Daoy (cell line): ENCODE data around the gene PFKFB2. TPM values are rescaled to one million over a fixed set of nuclear protein-coding genes. Genes with fewer than 3 reads are reported as not detected.

Experiments used
- DNase-seq: peaks from one replicate; pipeline ENCODE4 v3.0.0-alpha.2; 2015; ENCODE audit warnings: low read depth
- total RNA-seq: library from RNA; depleted of rRNA; stranded (reverse); fragments of >200 nt; shearing (Covaris generic); gene quantifications from 2 replicates; pipeline ENCODE4 v1.2.3, GENCODE V29; 2014; rRNA removed

Gene PFKFB2
- total RNA-seq: 2.1 and 2.2 TPM in 2 replicates

GRCh38 chr1:207052911-207053769 lies at the start of gene PFKFB2:
PFKFB2 (plus strand) TSS chr1:207053275; CDS start chr1:207054718, 1,443 bp downstream.
- peak; percentile 95 for DNase-seq

- peak; percentile 81 for DNase-seq
These were observed 47.9 kb upstream of the PFKFB2 start for GRCh38 chr1:207004931-207005830.

DNA sequence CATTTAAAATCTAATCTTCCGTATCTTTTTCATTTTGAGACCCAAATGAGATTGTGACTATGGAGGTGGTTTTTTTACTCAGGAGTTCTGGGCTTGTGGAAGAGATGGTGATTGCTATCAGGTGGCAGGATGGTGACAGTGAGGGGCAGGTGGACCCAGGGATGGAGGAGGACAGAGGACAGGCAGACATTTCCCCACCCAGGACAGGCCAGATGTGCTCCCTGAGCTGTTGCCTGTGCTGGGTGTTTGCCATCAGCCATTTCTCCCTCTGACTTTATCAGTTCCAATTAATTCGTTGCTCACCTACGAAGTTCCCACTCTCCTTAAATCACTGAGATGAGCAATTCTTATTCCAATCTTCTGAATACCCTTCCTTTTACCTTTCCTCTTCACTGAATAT lies 47.0 kb upstream of the PFKFB2 start:
- DNase-seq: no peak

DNA sequence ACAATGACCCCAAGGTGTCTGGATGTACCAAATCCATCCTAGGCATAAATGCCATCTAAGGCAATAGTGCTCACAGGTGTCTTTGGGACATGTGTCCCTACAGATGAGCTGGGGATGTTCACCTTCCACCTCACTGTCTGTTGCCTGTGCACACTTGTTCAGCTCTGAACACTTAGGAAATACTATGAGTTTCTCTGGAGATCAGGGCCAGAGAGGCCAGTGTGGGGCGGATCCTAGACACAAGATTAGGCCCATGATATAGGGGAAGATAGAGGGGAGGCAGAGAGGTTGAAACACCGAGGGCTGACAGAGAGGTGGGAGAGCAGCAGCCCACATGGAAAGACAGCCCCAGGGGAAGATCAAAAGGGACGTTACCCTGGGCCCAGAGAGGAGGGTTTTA lies 46.2 kb upstream of the PFKFB2 start:
- no peak for DNase-seq

DNA sequence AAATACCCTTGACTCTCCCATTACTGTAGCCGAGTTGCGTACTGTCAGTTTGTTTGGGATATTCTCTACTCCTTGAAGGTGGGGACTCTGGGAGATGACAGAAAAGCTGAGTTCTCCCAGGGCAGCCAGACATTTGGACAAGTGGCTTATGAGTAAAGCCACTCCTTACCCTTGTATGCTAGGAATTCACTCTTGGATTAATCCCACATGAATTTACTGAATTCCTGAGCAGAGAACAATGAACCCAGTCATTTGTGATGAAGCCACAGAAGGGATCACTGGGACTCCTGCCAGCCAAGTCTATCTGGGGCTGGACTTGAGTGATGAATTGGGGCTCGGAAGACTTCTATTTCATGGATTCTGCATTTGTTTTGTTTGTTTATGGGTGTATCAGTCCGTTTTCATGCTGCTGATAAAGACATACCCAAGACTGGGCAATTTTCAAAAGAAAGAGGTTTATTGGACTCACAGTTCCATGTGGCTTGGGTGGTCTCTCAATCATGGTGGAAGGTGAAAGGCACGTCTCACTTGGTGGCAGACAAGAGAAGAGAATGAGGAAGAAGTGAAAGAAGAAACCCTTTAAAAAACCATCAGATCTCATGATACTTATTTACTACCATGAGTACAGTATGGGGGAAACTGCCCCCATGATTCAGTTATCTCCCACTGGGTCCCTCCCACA lies 45.6 kb upstream of the PFKFB2 start:
- peak; percentile 84 for DNase-seq

DNA sequence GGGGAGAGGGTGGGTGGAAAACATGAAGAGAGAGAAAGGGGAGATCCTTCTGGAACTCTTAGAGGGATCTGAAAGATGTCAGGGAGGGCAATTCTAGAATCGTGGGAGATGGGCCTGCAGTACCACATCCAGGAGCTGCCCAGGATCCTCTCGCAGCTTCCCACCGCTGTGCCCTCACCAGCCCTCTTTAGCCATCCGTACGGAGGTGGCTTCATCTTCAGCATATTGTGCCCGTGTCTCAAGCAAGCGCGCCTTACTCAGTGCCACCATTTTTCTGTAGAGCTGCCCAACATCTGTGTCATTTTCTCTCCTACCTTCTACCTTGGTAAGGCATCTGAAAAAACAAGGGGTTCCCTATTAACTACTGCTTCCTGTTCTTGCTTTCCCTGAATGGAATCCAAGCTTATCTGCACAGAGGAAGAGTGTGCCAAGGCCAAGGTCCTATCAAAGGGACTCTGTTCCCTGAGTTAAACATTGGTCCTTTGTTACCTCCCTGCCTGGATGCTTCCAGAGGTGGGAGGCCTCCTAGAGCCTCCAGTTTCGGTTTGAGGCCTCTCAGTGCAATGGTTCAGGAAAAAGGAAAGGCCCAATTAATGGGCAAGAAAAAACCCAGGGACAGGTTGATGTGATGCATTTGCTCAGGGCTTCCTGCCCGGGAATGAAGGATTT lies 43.8 kb upstream of the PFKFB2 start:
- no peak for DNase-seq

DNA sequence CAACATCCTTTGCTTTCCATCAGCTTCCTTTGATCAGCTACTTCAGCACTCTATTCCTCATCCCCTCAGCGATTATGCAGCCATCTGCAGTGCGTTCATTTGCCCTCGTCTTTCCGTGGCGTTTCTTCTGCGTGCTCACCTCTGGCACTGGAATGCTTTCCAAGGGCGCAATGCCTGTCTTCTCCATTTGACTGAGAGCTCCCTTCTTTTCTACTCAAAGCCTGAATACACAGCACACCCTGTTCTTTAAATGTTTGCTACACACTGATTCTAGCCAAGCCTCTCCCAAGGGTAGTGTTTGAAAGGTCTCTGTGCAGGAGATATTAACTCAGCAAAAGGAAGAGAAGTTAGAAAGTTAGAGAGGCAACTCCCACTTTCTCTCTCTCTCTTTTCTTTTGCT lies 43.1 kb upstream of the PFKFB2 start:
- no peak for DNase-seq

- DNase-seq: no peak
These were observed 42.3 kb upstream of the PFKFB2 start for GRCh38 chr1:207010726-207011125.

DNA sequence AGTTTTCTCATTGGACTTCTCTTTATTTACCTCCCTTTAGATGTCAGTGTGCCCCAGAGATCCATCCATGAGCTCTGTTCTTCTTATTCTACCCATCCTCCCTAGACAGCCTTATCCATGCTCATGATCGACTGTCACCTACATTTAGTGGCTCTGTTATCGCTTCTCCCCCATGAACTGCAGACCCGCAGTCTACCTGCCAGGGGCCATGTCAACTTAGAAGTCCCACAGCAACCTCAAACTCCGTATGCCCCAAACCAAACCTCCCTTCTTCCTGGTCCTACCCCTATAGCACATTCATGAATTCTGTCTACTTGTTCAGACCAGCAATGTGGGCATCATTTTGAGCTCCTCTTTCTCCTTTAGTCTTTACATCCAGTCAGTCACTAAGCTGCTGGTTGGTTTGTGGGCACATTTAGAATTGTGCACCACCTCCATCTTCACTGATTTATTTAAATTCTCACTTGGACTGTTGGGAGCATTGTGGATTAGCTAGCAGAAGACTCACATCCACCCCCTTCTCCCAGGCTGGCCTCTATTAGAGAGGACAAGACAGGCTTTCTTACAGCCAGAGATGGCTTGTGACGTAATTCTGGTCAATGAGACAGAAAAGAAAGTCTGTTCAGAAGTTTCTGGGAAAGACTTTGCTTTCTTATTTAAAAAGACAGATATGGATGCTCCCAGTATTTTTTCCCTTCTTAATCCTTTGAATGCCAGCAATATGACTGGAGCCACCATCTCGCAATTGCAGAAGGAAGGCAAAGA lies 39.6 kb upstream of the PFKFB2 start:
- no peak for DNase-seq

GRCh38 chr1:207014728-207015127 lies 38.3 kb upstream of the PFKFB2 start:
- no peak for DNase-seq

DNA sequence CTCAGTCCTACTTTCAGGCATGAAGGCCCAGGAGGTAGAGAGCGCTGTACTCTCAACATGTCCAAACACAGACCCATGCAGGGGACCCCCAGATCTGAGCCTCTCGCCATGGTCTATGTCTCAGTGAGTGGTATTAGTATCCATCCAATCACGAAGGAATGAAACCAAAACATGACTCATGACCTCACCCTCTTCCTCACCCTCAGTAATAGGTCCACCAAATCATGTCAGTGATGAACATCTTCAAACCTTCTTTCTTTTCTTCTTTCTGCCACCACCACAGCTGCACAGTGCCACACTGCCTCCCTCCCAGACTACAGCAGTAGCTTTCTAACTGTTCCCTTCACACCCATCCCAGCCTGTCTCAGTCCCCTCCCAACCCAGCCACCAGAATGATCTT lies 37.3 kb upstream of the PFKFB2 start:
- no peak for DNase-seq

DNA sequence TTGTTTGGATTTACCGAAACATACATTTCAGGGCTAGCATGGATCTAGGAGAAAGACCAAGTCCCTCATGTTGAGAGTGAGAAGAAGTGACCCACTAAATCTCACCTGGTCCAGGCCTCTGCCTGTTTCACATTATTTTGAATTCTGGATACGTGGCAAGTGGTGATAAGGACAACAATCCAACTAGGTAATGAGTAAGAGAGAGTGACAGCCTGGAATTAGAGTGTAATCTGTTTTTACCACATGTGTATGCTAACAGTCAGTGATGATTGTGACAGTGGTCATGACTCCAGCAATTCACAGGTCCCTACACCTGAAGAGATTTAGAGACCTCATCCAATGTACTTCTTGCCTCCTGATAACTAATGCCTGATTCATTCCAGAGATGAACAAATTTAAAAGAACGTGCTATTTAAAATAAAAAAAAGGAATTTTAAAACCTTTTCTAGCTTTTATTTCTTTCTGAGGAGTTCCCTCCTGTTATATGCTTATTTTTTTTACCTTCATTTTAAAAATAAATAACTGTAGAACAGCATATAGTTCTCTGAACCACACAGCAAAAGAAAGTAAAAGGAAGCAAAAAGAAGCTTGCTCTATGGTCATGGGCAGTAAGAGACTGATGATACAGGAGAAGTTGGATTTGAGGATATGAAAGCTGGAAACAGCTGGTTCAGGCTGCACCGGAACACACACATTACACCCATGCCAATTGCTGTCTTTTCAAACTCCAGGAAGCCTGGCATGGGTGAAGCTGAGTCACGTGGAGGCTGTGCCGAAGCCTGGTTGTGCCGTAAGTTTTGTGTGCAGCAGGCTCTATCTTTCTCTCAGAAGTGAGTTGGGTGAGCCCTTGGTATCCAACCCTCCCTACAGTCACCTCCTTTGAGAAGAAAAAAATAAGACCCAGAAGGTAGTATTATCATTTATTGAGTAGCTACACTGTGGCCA lies 35.2 kb upstream of the PFKFB2 start:
- DNase-seq: no peak

GRCh38 chr1:207018707-207019106 lies 34.4 kb upstream of the PFKFB2 start:
- no peak for DNase-seq

DNA sequence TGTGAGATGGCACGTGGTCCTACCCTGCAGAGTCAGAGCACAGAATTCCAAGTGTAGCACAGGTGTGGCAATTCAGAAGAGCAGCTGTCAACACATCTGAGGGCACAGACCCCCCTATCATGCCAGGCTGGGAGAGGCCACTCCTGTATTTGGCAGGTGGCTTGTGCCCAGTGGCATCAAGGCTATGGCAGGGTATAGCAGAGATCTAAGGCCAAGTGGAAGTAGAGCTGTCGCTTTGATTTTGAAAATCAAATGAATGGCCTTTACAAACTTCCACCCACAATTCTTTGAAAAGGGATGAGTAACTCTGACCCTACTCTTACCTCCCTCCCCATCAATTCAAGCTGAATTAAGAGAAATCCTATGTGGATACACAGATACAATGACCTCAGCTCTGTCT lies 33.9 kb upstream of the PFKFB2 start:
- DNase-seq: no peak

DNA sequence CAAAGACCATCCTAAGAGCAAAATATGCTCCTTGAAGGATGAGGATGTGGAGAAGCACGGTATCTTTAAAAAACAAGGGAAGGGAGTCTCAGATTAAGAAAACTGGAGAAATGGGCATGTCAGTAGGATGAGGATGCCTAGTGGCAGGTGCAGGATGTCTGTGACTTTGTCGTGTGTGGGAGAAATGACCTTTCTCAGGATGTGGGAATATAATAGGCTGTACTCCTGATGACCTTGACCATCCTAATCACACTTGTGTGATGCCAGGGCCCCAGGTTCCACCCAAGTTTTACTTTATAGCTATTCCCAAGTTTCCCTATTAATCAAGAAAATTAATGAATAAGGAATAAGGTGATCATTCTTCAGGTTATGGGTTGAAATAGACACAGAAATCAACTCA lies 33.4 kb upstream of the PFKFB2 start:
- DNase-seq: no peak

- DNase-seq: no peak
These were observed 32.9 kb upstream of the PFKFB2 start for GRCh38 chr1:207020065-207020708.

GRCh38 chr1:207020709-207021107 lies 32.4 kb upstream of the PFKFB2 start:
- peak; percentile 45 for DNase-seq

DNA sequence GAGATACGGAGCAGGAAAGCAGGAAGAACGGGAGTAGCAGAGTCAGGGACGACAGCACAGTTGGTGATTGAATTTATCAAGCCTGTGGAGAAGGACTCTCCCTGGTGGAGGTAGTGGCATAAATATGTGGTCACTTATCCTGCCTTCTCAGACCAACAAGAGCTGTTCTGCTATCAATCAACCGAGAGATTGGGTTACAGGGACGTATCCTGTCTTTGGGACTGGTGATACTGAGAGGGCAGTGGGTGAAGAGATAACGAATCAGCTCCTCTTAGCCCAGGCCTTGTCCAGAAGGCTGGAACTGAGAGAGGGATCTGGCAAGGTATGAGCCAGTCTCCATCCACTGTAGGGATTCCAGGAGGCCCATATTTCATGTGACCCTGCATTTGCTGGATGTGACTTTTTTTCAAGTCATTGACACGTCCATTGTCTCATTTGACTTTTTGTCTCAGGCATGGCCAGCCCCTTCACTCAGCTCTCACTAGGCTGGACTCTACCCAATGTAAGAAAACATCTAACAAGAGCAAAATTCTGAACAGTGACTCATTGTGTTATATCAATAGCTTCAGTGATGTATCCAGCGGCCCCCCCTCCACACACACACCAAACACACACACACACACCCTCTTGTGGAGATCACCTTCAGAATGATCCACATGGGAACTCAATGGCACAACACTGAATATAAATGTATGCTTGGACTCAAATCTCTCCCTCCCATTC lies 31.8 kb upstream of the PFKFB2 start:
- DNase-seq: no peak
